ENCODE measurements around the gene CA10.

Gene CA10

DNA sequence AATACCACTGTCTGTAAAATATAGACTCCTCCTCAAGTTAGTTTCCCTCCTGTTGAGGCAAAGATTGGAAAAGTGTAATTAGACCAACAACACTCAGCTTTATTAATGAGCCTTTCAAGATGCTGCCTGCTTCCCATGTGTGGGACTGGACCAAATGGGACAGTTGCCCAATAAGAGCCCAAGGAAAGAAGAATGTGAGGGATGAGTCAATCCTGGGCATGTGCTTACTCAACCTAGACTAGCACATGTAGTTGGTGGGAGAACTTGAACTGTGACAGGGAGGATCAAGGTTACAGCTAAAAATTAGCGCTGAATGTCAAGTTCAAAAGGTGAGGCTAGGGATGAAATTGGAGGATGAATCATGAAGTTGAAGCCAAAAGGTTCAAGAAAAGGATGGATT, 435.5 kb downstream of the CA10 start:
- no peak for DNase-seq (ENCODE audit: low spot score)

- DNase-seq (ENCODE audit: low spot score): no peak
Measured at GRCh38 chr17:51721730-51722129, 436.8 kb downstream of the CA10 start.

DNA sequence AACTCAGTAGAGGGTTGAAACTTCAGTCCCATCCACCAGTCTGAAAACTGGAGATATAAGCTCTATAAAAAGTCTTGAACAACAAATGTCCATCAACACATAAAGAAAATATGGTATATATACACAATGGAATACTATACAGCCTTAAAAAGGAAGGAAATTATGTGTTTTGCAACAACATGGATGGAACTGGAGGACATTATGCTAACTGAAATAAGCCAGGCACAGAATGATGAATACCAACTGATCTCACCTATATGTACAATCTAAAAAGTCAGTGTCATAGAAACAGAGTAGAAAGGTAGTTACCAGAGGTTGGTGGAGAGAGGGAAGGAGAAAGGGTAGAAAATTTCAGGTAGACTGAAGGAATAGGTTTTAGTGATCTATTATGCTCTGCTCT, 438.1 kb downstream of the CA10 start:
- no peak for DNase-seq (ENCODE audit: low spot score)

- no peak for DNase-seq (ENCODE audit: low spot score)
Measured at GRCh38 chr17:51718983-51719382, 439.5 kb downstream of the CA10 start.

- DNase-seq (ENCODE audit: low spot score): no peak
Measured at GRCh38 chr17:51711581-51711980, 446.9 kb downstream of the CA10 start.

DNA sequence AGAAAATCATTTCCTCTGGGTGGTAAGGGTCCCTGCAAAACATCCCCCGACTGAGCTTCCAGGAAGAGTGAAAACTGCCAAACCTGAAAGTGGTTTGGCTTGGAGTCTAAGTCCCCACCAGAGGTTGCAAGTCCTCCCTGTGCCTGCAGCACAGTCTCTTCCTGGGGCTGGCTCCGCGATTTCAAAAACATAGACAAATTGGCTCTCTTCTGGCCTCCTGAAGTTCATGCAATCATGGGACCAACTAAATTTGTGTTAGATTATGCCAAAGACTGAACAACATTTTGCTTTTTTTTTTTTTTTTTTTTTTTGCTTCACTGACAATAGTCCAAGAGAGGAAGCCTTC, 447.9 kb downstream of the CA10 start:
- DNase-seq (ENCODE audit: low spot score): no peak

GRCh38 chr17:51709694-51710633, 448.6 kb downstream of the CA10 start:
- DNase-seq (ENCODE audit: low spot score): no peak

- DNase-seq (ENCODE audit: low spot score): no peak
Measured at GRCh38 chr17:51707216-51707615, 451.3 kb downstream of the CA10 start.

DNA sequence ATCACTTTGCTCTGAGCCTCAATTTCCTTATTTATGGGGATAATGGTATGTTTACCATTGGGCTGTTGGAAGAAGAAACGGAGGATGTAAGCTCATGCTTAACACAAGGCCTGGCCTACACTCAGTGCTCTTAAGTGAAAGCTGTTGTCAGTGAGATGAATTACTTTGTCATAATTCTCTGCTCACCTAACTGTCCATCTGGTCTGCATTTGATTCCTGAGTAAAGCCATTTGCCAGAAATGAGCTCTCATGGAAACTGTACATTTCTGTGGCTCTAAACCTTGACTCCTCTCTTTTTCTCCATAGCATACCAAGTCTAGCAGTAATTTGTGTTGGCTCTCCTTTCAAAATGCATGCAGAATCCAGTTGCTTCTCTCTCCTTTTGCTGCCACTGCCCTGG, 452.4 kb downstream of the CA10 start:
- no peak for DNase-seq (ENCODE audit: low spot score)

- DNase-seq (ENCODE audit: low spot score): no peak
Measured at GRCh38 chr17:51703361-51704341, 454.9 kb downstream of the CA10 start.

- no peak for DNase-seq (ENCODE audit: low spot score)
Measured at GRCh38 chr17:51702963-51703360, 455.6 kb downstream of the CA10 start.

DNA sequence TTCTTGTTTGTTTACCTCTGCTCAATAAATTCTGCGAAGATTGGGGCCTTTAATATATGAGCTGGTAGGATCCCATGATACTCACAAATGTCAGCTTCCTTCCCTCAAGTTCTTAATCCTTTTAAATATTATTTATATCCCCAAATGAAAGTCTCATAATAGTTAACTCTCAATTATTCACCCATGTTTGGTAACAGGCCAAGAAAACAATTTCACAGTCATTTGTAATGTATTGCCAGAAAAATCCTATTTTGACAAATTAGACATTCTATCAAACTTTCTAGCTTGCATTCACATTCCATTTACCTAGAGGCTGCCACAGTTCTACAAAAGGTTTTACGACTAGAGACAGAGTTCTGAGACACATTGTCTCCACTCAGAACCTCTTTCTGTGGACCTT, 457.0 kb downstream of the CA10 start:
- no peak for DNase-seq (ENCODE audit: low spot score)

- no peak for DNase-seq (ENCODE audit: low spot score)
Measured at GRCh38 chr17:51700011-51700760, 458.3 kb downstream of the CA10 start.

DNA sequence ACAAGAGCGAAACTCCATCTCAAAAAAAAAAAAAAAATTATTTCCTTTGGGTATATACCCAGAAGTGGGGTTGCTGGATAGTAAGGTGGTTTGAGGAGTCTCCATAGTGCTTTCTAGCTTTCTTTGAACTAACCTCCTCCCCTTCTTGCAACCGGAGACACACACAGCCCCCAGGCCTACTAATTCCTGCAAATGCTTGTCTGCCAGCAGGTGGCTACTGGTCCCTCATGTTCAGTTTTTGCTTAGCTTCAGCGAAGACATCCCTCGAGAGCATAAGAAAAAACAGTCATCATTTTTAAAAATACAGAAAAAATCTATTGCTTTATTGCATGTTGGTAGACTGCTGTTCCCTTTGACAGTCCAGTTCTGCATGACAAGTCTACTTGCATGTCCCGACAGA, 459.2 kb downstream of the CA10 start:
- DNase-seq (ENCODE audit: low spot score): no peak

- DNase-seq (ENCODE audit: low spot score): no peak
Measured at GRCh38 chr17:51692917-51693316, 465.6 kb downstream of the CA10 start.

GRCh38 chr17:51687887-51688286, 470.6 kb downstream of the CA10 start:
- DNase-seq (ENCODE audit: low spot score): no peak

DNA sequence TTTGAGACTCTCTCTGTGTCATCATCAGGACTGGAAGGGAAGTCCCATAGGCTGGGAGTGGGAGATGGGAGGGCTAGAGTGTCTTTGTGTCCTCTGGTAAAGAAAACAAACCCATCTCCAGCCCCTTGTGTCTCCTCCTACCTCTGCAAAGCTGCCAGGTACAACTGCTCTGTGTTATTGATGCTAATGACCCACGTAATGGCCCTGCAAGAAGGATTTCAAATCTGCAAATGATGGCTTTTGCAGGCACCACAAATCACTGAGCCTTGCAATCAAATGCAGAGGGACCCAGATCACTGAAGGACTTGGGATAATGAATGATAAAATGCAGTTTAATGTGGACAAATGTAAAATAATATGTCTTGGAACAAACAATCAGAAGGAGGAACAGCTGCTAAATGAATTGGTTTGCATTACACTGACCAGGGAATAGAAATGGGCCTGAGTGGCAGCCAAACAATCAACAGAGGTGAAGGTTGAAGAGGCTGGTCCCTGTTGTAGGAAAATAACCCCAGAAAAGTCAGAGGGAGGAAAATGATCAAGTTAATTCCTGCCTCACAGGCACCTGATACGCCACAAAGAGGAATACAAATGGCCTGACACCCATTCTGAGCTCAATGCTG, 473.1 kb downstream of the CA10 start:
- no peak for DNase-seq (ENCODE audit: low spot score)

GRCh38 chr17:51684214-51684613, 474.3 kb downstream of the CA10 start:
- no peak for DNase-seq (ENCODE audit: low spot score)

- no peak for DNase-seq (ENCODE audit: low spot score)
Measured at GRCh38 chr17:51683291-51683690, 475.2 kb downstream of the CA10 start.

DNA sequence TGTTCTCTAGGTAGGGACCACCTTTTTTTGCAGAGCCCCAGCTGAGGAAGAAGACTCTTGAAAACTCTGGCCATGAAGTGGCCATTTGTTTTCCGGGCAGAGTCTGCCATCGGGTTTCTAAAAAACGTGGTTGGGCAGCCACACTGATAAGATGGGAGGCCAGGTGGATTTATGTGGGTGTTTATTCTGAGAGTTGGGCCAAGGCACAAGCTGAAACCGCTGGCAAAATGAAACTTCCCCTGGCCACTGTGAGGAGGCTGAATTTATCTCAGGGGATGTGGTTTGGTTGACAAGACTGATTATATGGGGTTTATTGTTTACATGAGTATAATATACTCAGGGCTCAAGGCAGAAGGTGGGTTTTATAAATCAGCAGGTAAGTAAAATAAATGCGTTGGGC, 476.4 kb downstream of the CA10 start:
- DNase-seq (ENCODE audit: low spot score): no peak

GRCh38 chr17:51677875-51678274, 480.6 kb downstream of the CA10 start:
- no peak for DNase-seq (ENCODE audit: low spot score)

Data from hematopoietic multipotent progenitor cell treated with erythropoietin and hydrocortisone succinate and interleukin-3 and kit ligand, for 15 days (in vitro differentiated cells).